Renal cortical epithelial cell (primary cell): ENCODE measurements around the gene ADAM19. TPM values are rescaled to one million over a fixed set of nuclear protein-coding genes. Genes with fewer than 3 reads are reported as not detected.
A peak's percentile ranks its signal among the peaks of the same experiment; 100 is the strongest.
"Not testable (repeated sequence)": the region's sequence is repeated elsewhere in the genome, so short reads cannot be mapped to it uniquely, and the experiment has no call there.

Experiments
- DNase-seq: peaks from one replicate; pipeline ENCODE4 v3.0.0-alpha.2; 2011; ENCODE audit warnings: low read depth
- total RNA-seq: library from RNA; depleted of rRNA; stranded (reverse); fragments of >200 nt; gene quantifications from 2 replicates; pipeline ENCODE4 v1.2.3, GENCODE V29; 2014

The ADAM19 gene
- total RNA-seq, 1 donor from 2014 or later, result 6.2 TPM

DNA sequence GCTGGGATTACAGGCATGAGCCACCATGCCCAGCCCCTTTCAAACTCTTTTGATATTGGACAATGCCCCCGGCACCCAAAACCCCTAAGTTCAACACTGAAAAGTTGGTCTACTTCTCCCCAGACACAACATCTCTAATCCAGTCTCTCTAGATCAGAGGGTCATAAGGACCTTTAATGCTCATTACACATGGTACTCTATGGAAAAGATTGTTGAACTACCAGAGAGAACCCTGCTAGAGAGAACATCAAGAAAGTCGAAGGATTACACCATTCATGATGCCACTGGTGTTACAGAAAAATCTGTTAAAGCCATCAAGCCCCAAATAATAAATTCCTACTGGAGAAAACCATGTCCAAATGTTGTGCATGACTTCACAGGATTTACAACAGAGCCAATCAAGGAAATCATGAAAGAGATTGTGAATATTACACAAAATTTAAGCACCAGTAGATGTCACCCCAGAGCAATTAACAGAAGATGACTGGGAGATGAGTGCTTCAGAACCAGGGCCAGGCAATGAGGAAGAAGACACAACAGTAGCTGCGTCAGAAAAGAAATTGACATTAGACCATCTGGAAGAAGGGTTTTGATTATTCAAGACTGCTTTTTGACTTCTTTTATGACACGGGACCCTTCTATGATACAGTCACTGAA lies 143.9 kb downstream of the ADAM19 start:
- peak; percentile 78 for DNase-seq

DNA sequence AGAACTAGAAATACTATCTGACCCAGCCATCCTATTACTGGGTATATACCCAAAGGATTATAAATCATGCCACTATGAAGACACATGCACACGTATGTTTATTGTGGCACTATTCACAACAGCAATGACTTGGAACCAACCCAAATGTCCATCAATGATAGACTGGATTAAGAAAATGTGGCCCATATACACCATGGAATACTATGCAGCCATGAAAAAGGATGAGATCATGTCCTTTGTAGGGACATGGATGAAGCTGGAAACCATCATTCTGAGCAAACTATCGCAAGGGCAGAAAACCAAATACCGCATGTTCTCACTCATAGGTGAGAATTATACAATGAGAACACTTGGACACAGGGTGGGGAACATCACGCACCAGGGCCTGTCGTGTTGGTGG lies 145.7 kb downstream of the ADAM19 start:
- not testable (repeated sequence) for DNase-seq

Other genes starting within 250 kb of the ADAM19 start
- 1.1 and 2.6 TPM in 2 replicates for gene NIPAL4, start 115.6 kb downstream of the ADAM19 start, total RNA-seq
- 0.05 and 0.17 TPM in 2 replicates for gene SOX30, start 76.7 kb upstream of the ADAM19 start, total RNA-seq
- gene C5orf52, start 95.8 kb upstream of the ADAM19 start, total RNA-seq, result not detected in 2 replicates
- gene THG1L, start 155.6 kb upstream of the ADAM19 start, total RNA-seq, result 18.1 and 20.0 TPM in 2 replicates
- 3.6 and 4.3 TPM in 2 replicates for gene LSM11, start 167.9 kb upstream of the ADAM19 start, total RNA-seq